Neutrophil (primary cell): ENCODE measurements around the gene DENND1A.

Source experiments
- H3K27ac ChIP-seq: fragments of 200-600 bp; sonication (generic); 2 replicates; pipeline ENCODE4 v1.5.1; 2016; ENCODE audit warnings: mild to moderate bottlenecking, moderate library complexity
- H3K27me3 ChIP-seq: fragments of 200-600 bp; sonication (generic); 2 replicates; pipeline ENCODE4 v1.6.0; 2016; ENCODE audit warnings: mild to moderate bottlenecking
- H3K36me3 ChIP-seq: fragments of 200-600 bp; sonication (generic); 2 replicates; pipeline ENCODE4 v1.5.1; 2017
- H3K4me1 ChIP-seq, 2 experiments: fragments of 200-600 bp in 1 of 2; sonication (generic) in 1 of 2; 1 replicate in 1 of 2; 2 replicates in 1 of 2; pipeline versions ENCODE4 v1.5.1 to v1.6.1; 2013 to 2016; ENCODE audit warnings: low read depth in 1 of 2, low read length in 1 of 2, mild to moderate bottlenecking in 1 of 2, moderate library complexity in 1 of 2; ENCODE audit not compliant: control insufficient read depth in 1 of 2, insufficient read depth in 1 of 2
- H3K4me3 ChIP-seq, 2 experiments: fragments of 200-600 bp in 1 of 2; sonication (generic) in 1 of 2; 1 replicate in 1 of 2; 2 replicates in 1 of 2; pipeline ENCODE4 v1.5.1; 2013 to 2016; ENCODE audit warnings: low read depth in 1 of 2, low read length in 1 of 2, mild to moderate bottlenecking in 1 of 2, moderate library complexity in 1 of 2
- H3K9me3 ChIP-seq: fragments of 200-600 bp; sonication (generic); 2 replicates; pipeline ENCODE4 v1.5.1; 2016
- CTCF ChIP-seq: fragments of 200-600 bp; sonication (generic); IDR thresholded peaks from 2 replicates; pipeline ENCODE4 v1.5.1; 2016; ENCODE audit warnings: antibody characterized with exemption

DENND1A gene

GRCh38 chr9:123651871-123652270 is 278.1 kb downstream of the DENND1A start:
- Histone ChIP-seq H3K4me1 (peaks cover 4 to 8% of the 10 kb centered on the region in 2 experiments), H3K9me3 (no peaks in the 10 kb centered on the region), H3K4me3 (no peak overlapping the region), H3K27ac (no peak overlapping the region), H3K36me3 (peaks cover 8% of the 10 kb centered on the region), H3K27me3 (no peaks in the 10 kb centered on the region)
- TF ChIP-seq CTCF = no peak

- no peaks in the 10 kb centered on the region for H3K9me3 ChIP-seq
- H3K27me3 ChIP-seq = no peaks in the 10 kb centered on the region
- H3K27ac ChIP-seq = no peak overlapping the region
- H3K36me3 ChIP-seq = peaks cover 8% of the 10 kb centered on the region
- peaks cover 10 to 14% of the 10 kb centered on the region in 2 experiments for H3K4me1 ChIP-seq
- H3K4me3 ChIP-seq = no peak overlapping the region
- no peak for TF ChIP-seq CTCF
Measured at GRCh38 chr9:123651273-123651672, 278.7 kb downstream of the DENND1A start.

GRCh38 chr9:123649909-123650308 is 280.0 kb downstream of the DENND1A start:
- Histone ChIP-seq H3K36me3 (peaks cover 8% of the 10 kb centered on the region), H3K9me3 (no peaks in the 10 kb centered on the region), H3K27me3 (no peaks in the 10 kb centered on the region), H3K4me3 (no peak overlapping the region), H3K27ac (no peak overlapping the region), H3K4me1 (peaks cover 13 to 26% of the 10 kb centered on the region in 2 experiments)
- TF ChIP-seq CTCF = no peak

- Histone ChIP-seq H3K27me3 (no peaks in the 10 kb centered on the region), H3K27ac (no peak overlapping the region), H3K4me1 (peaks cover 13 to 26% of the 10 kb centered on the region in 2 experiments), H3K4me3 (no peak overlapping the region), H3K36me3 (peaks cover 12% of the 10 kb centered on the region), H3K9me3 (no peaks in the 10 kb centered on the region)
- no peak for TF ChIP-seq CTCF
Measured at GRCh38 chr9:123647145-123647544, 282.8 kb downstream of the DENND1A start.

GRCh38 chr9:123645762-123646161 is 284.2 kb downstream of the DENND1A start:
- peaks cover 13 to 26% of the 10 kb centered on the region in 2 experiments for H3K4me1 ChIP-seq
- no peak overlapping the region for H3K4me3 ChIP-seq
- no peaks in the 10 kb centered on the region for H3K9me3 ChIP-seq
- H3K36me3 ChIP-seq = peaks cover 12% of the 10 kb centered on the region
- H3K27me3 ChIP-seq = no peaks in the 10 kb centered on the region
- no peak overlapping the region for H3K27ac ChIP-seq
- TF ChIP-seq CTCF = no peak

GRCh38 chr9:123645126-123645525 is 284.8 kb downstream of the DENND1A start:
- Histone ChIP-seq H3K27ac (no peak overlapping the region), H3K9me3 (no peaks in the 10 kb centered on the region), H3K4me3 (no peak overlapping the region), H3K4me1 (peaks cover 13 to 26% of the 10 kb centered on the region in 2 experiments), H3K36me3 (peaks cover 12% of the 10 kb centered on the region), H3K27me3 (no peaks in the 10 kb centered on the region)
- no peak for TF ChIP-seq CTCF
